Neural progenitor cell (in vitro differentiated cells): ENCODE results near the gene C17orf100. TPM values are rescaled to one million over a fixed set of nuclear protein-coding genes. Genes with fewer than 3 reads are reported as not detected.
"Not testable (repeated sequence)": the region's sequence is repeated elsewhere in the genome, so short reads cannot be mapped to it uniquely, and the experiment has no call there.

Source experiments
- DNase-seq: peaks from one replicate; pipeline ENCODE4 v3.0.0-alpha.2; 2016; ENCODE audit warnings: low spot score
- H2AFZ ChIP-seq: fragments of 200-600 bp; sonication (generic); replicated peaks from 2 replicates; pipeline ENCODE4 v1.6.1; 2016; ENCODE audit warnings: antibody characterized with exemption
- H3F3A ChIP-seq: fragments of 200-600 bp; sonication (generic); 2 replicates; pipeline ENCODE4 v1.6.1; 2016; ENCODE audit warnings: antibody characterized with exemption, low read depth
- H3K27ac ChIP-seq: fragments of 200-600 bp; sonication (generic); 2 replicates; pipeline ENCODE4 v1.5.1; 2016; ENCODE audit warnings: mild to moderate bottlenecking
- H3K27me3 ChIP-seq: fragments of 200-600 bp; sonication (generic); 2 replicates; pipeline ENCODE4 v1.6.1; 2016; ENCODE audit warnings: mild to moderate bottlenecking, moderate library complexity
- H3K36me3 ChIP-seq: fragments of 200-600 bp; sonication (generic); 2 replicates; pipeline ENCODE4 v1.5.1; 2016
- H3K4me1 ChIP-seq: fragments of 200-600 bp; sonication (generic); 2 replicates; pipeline ENCODE4 v1.6.1; 2016; ENCODE audit warnings: mixed run types
- H3K4me2 ChIP-seq: fragments of 200-600 bp; sonication (generic); 2 replicates; pipeline ENCODE4 v1.6.1; 2016
- H3K4me3 ChIP-seq: fragments of 200-600 bp; sonication (generic); 2 replicates; pipeline ENCODE4 v1.5.1; 2016
- H3K79me2 ChIP-seq: fragments of 200-600 bp; sonication (generic); 2 replicates; pipeline ENCODE4 v1.6.1; 2016; ENCODE audit warnings: low read depth
- H3K9ac ChIP-seq: fragments of 200-600 bp; sonication (generic); 2 replicates; pipeline ENCODE4 v1.6.1; 2016
- H3K9me3 ChIP-seq: fragments of 200-600 bp; sonication (generic); 2 replicates; pipeline ENCODE4 v1.5.1; 2016; ENCODE audit warnings: low read depth
- H4K20me1 ChIP-seq: fragments of 200-600 bp; sonication (generic); 2 replicates; pipeline ENCODE4 v1.6.1; 2016; ENCODE audit warnings: low read depth
- H3K27ac Mint-ChIP-seq: 3 replicates; pipeline ENCODE4 v1.8.0; 2021; ENCODE audit warnings: mixed read lengths
- H3K27me3 Mint-ChIP-seq: 2 replicates; pipeline ENCODE4 v1.8.0; 2022; ENCODE audit warnings: low read depth, mild to moderate bottlenecking, inconsistent platforms, moderate library complexity, mixed read lengths; ENCODE audit not compliant: insufficient read depth
- H3K36me3 Mint-ChIP-seq: 3 replicates; pipeline ENCODE4 v1.8.0; 2021; ENCODE audit warnings: mixed read lengths
- H3K4me1 Mint-ChIP-seq: 3 replicates; pipeline ENCODE4 v1.8.0; 2021; ENCODE audit warnings: mixed read lengths
- H3K4me3 Mint-ChIP-seq: 3 replicates; pipeline ENCODE4 v1.8.0; 2021; ENCODE audit warnings: mild to moderate bottlenecking, moderate library complexity, mixed read lengths
- H3K9me3 Mint-ChIP-seq: 3 replicates; pipeline ENCODE4 v1.8.0; 2020; ENCODE audit warnings: mixed read lengths
- EZH2 ChIP-seq: fragments of 200-600 bp; sonication (generic); IDR thresholded peaks from 2 replicates; pipeline ENCODE4 v1.6.1; 2017; ENCODE audit warnings: antibody characterized with exemption, mild to moderate bottlenecking, moderate library complexity
- EZH2phosphoT487 ChIP-seq: fragments of 200-600 bp; sonication (generic); IDR thresholded peaks from 2 replicates; pipeline ENCODE4 v1.6.1; 2017; ENCODE audit warnings: antibody characterized with exemption
- total RNA-seq: library from RNA; depleted of rRNA; stranded (reverse); fragments of >200 nt; gene quantifications from 2 replicates; pipeline ENCODE4 v1.2.3, GENCODE V29; 2015; ENCODE audit warnings: low replicate concordance
- TF ChIP-seq, protein P1 (sequence below): fragments of 200-600 bp; sonication (generic); IDR thresholded peaks from 2 replicates; pipeline ENCODE4 v1.5.1; 2017; ENCODE audit warnings: antibody characterized with exemption, mild to moderate bottlenecking

The C17orf100 gene
- total RNA-seq, 1 donor from 2014 or later = 3.8 TPM

DNA sequence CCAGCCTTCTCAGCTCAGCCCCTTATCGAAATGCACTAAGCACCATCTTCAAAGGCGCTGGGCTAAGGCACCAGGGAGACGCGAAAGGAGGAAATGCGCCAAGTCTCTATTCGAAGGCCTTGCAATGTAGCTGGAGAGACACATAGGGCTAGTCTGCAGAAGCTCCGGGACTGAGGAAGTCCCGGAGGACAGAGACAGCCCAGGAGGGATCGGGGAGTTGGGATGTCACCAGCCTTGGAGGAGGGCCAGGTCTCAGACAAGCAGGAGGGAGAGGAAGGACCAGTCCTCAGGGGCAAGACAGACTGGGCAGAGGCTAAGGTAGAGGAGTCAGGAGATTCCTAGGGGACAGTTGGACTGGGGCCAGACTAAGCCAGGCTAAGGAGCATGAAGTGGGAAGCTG is 8.5 kb downstream of the C17orf100 start:
- Mint-ChIP-seq H3K27ac (no peak overlapping the region), H3K4me1 (peaks cover 9% of the 10 kb centered on the region), H3K36me3 (peaks cover 1% of the 10 kb centered on the region), H3K4me3 (peak overlapping the region; percentile 52), H3K9me3 (peaks cover 2% of the 10 kb centered on the region), H3K27me3 (peaks cover 46% of the 10 kb centered on the region)
- peaks cover 4% of the 10 kb centered on the region for H3K4me1 ChIP-seq
- no peak overlapping the region for H3K9ac ChIP-seq
- peaks cover 56% of the 10 kb centered on the region for H3K27me3 ChIP-seq
- no peak overlapping the region for H2AFZ ChIP-seq
- peaks cover 6% of the 10 kb centered on the region for H3F3A ChIP-seq
- no peaks in the 10 kb centered on the region for H3K79me2 ChIP-seq
- no peaks in the 10 kb centered on the region for H3K36me3 ChIP-seq
- H3K27ac ChIP-seq = no peak overlapping the region
- TF ChIP-seq EZH2phosphoT487 = no peak
- TF ChIP-seq EZH2 = no peak
- TF ChIP-seq, protein P1, sequence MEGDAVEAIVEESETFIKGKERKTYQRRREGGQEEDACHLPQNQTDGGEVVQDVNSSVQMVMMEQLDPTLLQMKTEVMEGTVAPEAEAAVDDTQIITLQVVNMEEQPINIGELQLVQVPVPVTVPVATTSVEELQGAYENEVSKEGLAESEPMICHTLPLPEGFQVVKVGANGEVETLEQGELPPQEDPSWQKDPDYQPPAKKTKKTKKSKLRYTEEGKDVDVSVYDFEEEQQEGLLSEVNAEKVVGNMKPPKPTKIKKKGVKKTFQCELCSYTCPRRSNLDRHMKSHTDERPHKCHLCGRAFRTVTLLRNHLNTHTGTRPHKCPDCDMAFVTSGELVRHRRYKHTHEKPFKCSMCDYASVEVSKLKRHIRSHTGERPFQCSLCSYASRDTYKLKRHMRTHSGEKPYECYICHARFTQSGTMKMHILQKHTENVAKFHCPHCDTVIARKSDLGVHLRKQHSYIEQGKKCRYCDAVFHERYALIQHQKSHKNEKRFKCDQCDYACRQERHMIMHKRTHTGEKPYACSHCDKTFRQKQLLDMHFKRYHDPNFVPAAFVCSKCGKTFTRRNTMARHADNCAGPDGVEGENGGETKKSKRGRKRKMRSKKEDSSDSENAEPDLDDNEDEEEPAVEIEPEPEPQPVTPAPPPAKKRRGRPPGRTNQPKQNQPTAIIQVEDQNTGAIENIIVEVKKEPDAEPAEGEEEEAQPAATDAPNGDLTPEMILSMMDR = no peak
- no peaks in the 10 kb centered on the region for H4K20me1 ChIP-seq
- no peak for DNase-seq
- no peak overlapping the region for H3K4me3 ChIP-seq
- H3K9me3 ChIP-seq = no peaks in the 10 kb centered on the region
- no peak overlapping the region for H3K4me2 ChIP-seq

DNA sequence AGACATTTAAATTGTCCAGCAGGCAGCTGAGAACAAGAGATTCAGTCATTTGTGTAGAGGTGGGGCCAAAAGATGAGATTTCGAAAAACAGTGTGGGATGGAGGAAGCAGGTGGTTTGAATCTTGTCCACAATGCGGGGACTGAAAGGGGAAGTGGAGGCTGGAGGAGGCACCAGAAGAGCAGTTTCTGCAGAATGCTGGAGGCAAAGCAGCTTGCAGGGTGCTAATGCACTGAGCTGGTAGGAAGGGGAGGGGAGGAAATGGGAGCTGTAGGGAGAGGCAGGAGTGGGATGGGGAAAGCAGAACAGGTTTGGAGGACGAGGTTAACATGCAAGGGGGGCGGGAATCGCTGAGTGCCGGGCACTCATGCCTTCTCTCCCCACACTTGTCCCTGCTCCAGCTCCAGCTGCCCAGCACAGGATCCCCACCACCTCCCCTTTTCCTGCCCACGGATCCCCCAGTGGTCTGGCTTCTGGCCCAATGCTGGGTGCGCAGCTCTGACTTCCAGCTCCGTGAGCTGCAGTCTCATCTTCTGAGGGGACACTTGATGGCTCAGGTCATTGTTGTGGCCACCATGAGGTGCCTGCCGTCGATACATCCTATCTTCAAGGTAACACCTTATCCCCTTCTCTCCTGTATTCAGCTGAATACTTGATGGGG is 9.4 kb downstream of the C17orf100 start:
- DNase-seq = no peak
- no peaks in the 10 kb centered on the region for H3K9me3 ChIP-seq
- peaks cover 2% of the 10 kb centered on the region for H3K9me3 Mint-ChIP-seq
- H3K79me2 ChIP-seq = no peaks in the 10 kb centered on the region
- no peak overlapping the region for H3K4me3 Mint-ChIP-seq
- H3K4me1 ChIP-seq = no peaks in the 10 kb centered on the region
- peaks cover 3% of the 10 kb centered on the region for H3K4me1 Mint-ChIP-seq
- H3K9ac ChIP-seq = no peak overlapping the region
- peaks cover 40% of the 10 kb centered on the region for H3K27me3 Mint-ChIP-seq
- no peak overlapping the region for H3K4me3 ChIP-seq
- H3K27ac ChIP-seq = no peak overlapping the region
- H2AFZ ChIP-seq = no peak overlapping the region
- peaks cover 56% of the 10 kb centered on the region for H3K27me3 ChIP-seq
- H3K27ac Mint-ChIP-seq = no peak overlapping the region
- no peaks in the 10 kb centered on the region for H4K20me1 ChIP-seq
- H3F3A ChIP-seq = peaks cover 2% of the 10 kb centered on the region
- H3K36me3 Mint-ChIP-seq = peaks cover 1% of the 10 kb centered on the region
- TF ChIP-seq EZH2phosphoT487 = no peak
- no peak for TF ChIP-seq EZH2
- TF ChIP-seq, protein P1 = no peak
- H3K36me3 ChIP-seq = no peaks in the 10 kb centered on the region
- no peak overlapping the region for H3K4me2 ChIP-seq

DNA sequence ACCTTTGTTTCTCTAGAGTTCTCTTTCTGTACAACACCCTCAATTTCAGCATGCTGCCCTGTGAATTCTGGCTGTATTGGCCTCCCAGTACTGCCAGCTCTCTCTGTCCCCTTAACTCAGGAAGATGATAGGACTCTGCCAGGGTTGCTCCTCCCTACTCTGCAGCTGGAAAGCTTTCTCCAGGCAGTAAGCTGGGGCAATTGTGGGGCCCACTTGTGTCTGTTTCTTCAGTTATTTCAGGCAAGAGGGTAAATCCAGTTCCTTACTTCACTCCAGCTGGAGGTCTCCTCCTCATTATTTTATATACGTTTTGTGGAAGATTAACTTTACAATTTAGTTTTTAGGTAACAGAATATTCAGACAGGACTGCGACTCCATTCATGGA is 9.9 kb downstream of the C17orf100 start:
- no peaks in the 10 kb centered on the region for H3F3A ChIP-seq
- H2AFZ ChIP-seq = no peak overlapping the region
- peaks cover 4% of the 10 kb centered on the region for H3K4me1 Mint-ChIP-seq
- TF ChIP-seq, protein P1 = no peak
- TF ChIP-seq EZH2phosphoT487 (no peak), EZH2 (no peak)
- no peak overlapping the region for H3K4me3 Mint-ChIP-seq
- no peaks in the 10 kb centered on the region for H3K79me2 ChIP-seq
- no peak for DNase-seq
- peaks cover 39% of the 10 kb centered on the region for H3K27me3 Mint-ChIP-seq
- H3K9ac ChIP-seq = no peak overlapping the region
- peaks cover 51% of the 10 kb centered on the region for H3K27me3 ChIP-seq
- peaks cover 1% of the 10 kb centered on the region for H3K36me3 Mint-ChIP-seq
- no peak overlapping the region for H3K4me3 ChIP-seq
- no peak overlapping the region for H3K27ac ChIP-seq
- H3K4me2 ChIP-seq = no peak overlapping the region
- no peaks in the 10 kb centered on the region for H3K4me1 ChIP-seq
- H3K9me3 ChIP-seq = no peaks in the 10 kb centered on the region
- H3K9me3 Mint-ChIP-seq = peaks cover 2% of the 10 kb centered on the region
- no peaks in the 10 kb centered on the region for H3K36me3 ChIP-seq
- no peak overlapping the region for H3K27ac Mint-ChIP-seq
- no peaks in the 10 kb centered on the region for H4K20me1 ChIP-seq

DNA sequence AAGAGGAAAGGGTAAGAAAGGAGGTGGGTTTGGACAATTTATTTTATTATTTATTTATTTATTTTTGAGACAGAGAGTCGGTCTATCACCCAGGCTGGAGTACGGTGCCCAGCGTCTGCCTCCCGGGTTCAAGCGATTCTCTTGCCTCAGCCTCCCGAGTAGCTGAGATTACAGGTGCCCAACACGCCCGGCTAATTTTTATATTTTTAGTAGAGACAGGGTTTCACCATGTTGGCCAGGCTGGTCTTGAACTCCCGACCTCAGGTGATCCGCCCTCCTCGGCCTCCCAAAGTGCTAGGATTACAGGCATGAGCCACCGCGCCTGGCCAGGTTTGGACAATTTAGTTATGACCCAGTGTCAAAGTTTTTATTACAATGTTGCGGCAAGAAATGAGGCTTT is 11.6 kb downstream of the C17orf100 start:
- H3K4me1 Mint-ChIP-seq, H3K9me3 Mint-ChIP-seq, H3K36me3 ChIP-seq, H3F3A ChIP-seq, H3K4me1 ChIP-seq, H3K9me3 ChIP-seq, H3K36me3 Mint-ChIP-seq, H3K79me2 ChIP-seq, H3K4me3 ChIP-seq, H3K9ac ChIP-seq, H3K4me3 Mint-ChIP-seq, H3K27ac ChIP-seq, H3K27ac Mint-ChIP-seq, H4K20me1 ChIP-seq, DNase-seq, H3K4me2 ChIP-seq, H2AFZ ChIP-seq: not testable (repeated sequence)
- H3K27me3 ChIP-seq = peaks cover 34% of the 10 kb centered on the region
- H3K27me3 Mint-ChIP-seq = peaks cover 27% of the 10 kb centered on the region
